ENCODE data around the gene PLEKHA6.

PLEKHA6 gene

DNA sequence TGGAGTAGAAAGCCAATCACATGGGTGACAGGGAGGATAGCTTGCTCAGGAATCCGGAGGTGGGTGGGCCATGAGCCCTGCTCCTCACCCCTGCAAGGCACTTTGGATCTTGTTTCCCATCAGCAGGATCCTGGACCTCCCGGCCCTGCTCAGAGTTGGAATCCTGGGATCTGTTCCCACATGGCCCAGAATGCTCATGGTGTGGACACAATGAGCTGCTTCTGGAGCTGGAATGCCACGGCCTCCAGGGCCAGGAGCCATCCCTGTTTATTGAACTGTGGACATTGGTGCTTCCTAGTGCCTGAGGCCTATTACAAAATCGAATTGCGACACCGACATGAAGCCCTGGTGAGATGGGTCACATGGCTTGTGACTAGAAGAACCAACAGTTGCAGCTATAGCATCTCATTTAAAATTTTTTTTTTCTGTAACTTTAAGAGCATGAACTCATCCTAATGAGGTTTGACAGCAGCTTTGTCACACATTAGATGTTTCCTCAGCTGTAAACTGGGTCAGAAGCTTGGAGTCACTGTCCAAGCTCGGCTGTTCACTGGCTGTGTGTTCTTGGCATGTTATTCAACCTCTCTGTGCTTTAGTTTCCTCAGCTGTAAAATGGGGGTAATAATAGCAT, 105.6 kb downstream of the PLEKHA6 start:
- TF ChIP-seq, protein P1, sequence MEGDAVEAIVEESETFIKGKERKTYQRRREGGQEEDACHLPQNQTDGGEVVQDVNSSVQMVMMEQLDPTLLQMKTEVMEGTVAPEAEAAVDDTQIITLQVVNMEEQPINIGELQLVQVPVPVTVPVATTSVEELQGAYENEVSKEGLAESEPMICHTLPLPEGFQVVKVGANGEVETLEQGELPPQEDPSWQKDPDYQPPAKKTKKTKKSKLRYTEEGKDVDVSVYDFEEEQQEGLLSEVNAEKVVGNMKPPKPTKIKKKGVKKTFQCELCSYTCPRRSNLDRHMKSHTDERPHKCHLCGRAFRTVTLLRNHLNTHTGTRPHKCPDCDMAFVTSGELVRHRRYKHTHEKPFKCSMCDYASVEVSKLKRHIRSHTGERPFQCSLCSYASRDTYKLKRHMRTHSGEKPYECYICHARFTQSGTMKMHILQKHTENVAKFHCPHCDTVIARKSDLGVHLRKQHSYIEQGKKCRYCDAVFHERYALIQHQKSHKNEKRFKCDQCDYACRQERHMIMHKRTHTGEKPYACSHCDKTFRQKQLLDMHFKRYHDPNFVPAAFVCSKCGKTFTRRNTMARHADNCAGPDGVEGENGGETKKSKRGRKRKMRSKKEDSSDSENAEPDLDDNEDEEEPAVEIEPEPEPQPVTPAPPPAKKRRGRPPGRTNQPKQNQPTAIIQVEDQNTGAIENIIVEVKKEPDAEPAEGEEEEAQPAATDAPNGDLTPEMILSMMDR (IDR thresholded peaks at IDR 0.05) = no peak
- no peak overlapping the region for H3K4me3 ChIP-seq
- peak overlapping the region in 1 of 2 donors; percentile 32 for H3K27ac ChIP-seq
- DNase-seq (ENCODE audit: low spot score) = no peak

DNA sequence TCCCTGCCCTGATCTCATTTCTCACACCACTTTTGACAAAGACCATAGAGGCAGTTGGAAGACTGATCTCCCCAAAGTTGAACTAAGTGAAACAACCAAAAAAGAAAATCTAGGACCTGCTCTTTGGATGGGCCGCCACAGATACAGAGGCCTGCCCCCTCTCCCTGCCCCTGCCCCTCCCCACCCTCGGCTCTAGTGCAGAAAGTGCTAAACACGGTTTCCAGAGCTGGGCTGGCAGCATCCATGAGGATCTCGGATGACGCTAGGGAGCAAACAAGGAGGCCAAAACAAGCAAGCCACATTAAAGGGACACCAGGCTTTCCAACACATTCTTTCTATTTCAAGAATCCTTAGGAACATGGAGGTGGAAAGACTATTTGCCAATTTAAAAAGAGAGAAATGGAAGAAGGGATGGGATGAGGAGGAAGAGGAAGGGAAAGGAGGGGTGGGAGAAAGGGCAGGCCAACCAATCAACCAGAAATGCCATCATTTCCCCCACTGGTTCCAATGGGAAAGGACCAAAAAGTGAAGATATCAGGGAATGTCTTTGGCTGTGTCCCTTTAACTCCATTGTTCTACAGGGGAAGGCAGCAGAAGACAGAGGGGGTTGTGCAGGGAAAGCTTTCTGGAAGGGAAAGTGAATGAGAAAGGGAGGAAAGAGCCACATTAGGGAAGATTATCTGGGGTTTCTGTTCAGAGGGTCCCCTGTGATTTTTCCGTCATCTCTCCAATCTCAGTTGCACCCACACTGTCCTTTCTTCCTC, 107.6 kb downstream of the PLEKHA6 start:
- H3K27ac ChIP-seq = no peak overlapping the region
- TF ChIP-seq, protein P1 (IDR thresholded peaks at IDR 0.05) = no peak
- no peak overlapping the region for H3K4me3 ChIP-seq
- no peak for DNase-seq (ENCODE audit: low spot score)

DNA sequence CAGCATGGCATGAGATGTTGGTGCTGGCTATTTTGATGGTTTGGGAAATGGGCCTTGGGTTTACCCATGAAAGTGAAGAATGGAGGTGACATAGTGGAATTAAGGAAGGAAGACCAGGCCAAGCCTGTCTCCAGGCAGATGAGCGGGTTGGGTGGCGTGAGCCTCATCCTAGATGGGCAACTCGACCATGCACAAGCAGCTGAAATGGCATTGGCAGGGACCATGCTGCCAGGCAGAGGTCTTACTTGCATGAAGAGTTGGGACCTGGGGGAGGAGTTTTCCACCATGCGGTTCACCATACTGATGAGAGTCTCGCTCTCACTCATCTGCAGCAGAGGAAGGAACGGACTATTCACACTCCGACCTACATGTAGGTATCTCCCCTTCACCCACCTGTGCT, 108.4 kb downstream of the PLEKHA6 start:
- H3K4me3 ChIP-seq = no peak overlapping the region
- DNase-seq (ENCODE audit: low spot score) = no peak
- TF ChIP-seq, protein P1 (IDR thresholded peaks at IDR 0.05) = no peak
- no peak overlapping the region for H3K27ac ChIP-seq

DNA sequence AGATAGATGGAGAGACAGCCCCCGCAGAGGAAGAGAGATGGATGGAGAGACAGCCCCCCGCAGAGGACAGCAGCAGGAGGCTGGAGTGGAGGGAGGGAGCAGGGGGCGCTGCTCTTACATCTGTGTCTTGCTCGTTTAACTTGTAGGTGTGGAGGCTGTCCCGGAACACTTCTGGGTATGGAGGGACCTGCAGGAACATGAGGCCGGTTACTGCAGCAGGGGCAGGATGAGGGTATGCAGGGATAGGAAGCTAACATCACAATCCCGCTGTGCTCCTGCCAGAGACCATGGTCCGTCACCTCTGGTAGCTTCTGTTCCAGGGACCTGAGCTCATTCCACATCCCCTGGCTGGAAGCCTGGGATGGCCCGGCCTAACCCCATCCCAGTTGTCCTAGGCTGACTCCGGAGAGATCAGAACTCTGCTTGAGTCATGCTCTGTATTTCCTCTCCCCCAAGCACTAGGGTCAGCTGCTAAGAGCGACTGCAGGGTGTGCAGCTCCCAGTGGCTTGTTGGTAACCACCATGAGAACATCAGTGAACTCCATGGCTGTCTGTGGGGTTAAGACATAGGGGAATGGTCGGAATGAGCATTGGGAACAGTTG, 109.2 kb downstream of the PLEKHA6 start:
- no peak overlapping the region for H3K4me3 ChIP-seq
- no peak overlapping the region for H3K27ac ChIP-seq
- no peak for DNase-seq (ENCODE audit: low spot score)
- TF ChIP-seq, protein P1 (IDR thresholded peaks at IDR 0.05) = no peak

DNA sequence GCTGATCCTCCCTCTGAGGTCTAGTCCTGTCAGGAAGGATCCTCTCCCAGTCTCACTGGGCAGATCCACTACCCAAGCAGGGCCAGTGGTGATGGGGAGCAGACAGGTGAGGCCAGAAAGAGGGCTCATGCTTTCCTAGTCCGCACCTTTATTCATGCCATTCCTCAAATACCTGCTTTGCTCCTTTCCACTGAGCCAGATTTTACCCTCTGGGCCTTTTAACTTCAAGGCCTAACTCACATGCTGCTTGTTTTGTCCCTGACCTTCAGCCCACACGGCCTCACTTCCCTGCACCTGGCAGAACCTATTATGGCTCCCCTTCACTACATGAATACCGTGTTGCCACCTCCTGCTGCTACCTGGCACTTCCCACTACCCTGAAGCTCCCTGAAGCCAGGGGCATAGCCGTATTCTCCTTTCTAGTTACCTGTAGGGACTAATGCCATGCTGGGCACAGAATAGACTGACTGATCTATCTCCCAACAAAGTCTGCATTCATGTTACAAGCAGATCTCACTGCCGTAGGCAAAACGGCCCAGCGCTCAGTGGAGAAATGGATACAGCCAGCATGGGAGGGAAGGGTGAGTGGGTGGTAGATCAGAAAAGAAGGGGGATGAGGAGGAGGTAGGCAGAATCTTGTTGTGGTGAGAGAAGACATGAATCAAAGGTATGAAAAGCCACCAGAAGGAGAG, 109.8 kb downstream of the PLEKHA6 start:
- DNase-seq (ENCODE audit: low spot score) = no peak
- no peak overlapping the region for H3K27ac ChIP-seq
- TF ChIP-seq, protein P1 (IDR thresholded peaks at IDR 0.05) = no peak

DNA sequence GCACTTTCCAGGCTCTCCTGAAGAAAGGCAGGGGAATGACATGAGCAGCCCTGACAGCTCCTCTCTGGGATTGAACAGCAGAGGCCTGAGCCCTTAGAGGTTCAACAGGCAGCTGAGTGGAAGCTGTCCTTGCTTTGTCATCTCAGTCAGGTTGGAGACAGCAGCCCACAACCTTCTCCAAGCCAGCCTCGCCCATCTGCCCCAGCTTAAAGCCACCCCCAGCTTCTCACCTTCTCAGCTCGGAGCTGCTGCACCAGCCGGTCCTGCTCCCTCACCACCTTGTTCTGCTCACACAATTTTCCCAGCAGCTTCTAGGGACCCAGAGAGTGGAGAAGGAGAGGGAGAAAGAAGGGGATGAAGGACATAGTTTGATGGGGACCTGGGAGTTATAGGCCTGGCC, 110.8 kb downstream of the PLEKHA6 start:
- DNase-seq (ENCODE audit: low spot score) = no peak
- TF ChIP-seq, protein P1 (IDR thresholded peaks at IDR 0.05) = no peak

More for the DNA sequence above, 109.8 kb downstream of the PLEKHA6 start:
- no peak overlapping the region for H3K4me3 ChIP-seq

More for the DNA sequence above, 110.8 kb downstream of the PLEKHA6 start:
- no peak overlapping the region for H3K27ac ChIP-seq
- H3K4me3 ChIP-seq = no peak overlapping the region
